ENCODE data around the gene GSTM2. TPM values are rescaled to one million over a fixed set of nuclear protein-coding genes. Genes with fewer than 3 reads are reported as not detected.

GSTM2 gene
- total and polyA plus RNA-seq, 2 experiments from 2014 or later = 78.5 to 117 TPM

- H3K4me1 ChIP-seq (ENCODE audit: low read depth) = no peaks in the 10 kb centered on the region
- peaks cover 6% of the 10 kb centered on the region for H3K36me3 ChIP-seq
- H3K4me3 ChIP-seq = no peak overlapping the region
- no peak overlapping the region for H3K27ac ChIP-seq
- no peaks in the 10 kb centered on the region for H3K9me3 ChIP-seq (ENCODE audit: low read depth)
- TF ChIP-seq CTCF (IDR thresholded peaks at IDR 0.05; ENCODE audit: low read depth, low read length) = no peak
- no peaks in the 10 kb centered on the region for H3K27me3 ChIP-seq
- no peak for DNase-seq (ENCODE audit: low read depth in 1 of 2, low spot score in 1 of 2)
Observed at GRCh38 chr1:109625176-109625575, 42.7 kb upstream of the GSTM2 start.

GRCh38 chr1:109625601-109626560 is 42.0 kb upstream of the GSTM2 start:
- TF ChIP-seq CTCF (IDR thresholded peaks at IDR 0.05; ENCODE audit: low read depth, low read length) = no peak
- no peaks in the 10 kb centered on the region for H3K9me3 ChIP-seq (ENCODE audit: low read depth)
- no peak for DNase-seq (ENCODE audit: low read depth in 1 of 2, low spot score in 1 of 2)
- H3K27me3 ChIP-seq = no peaks in the 10 kb centered on the region
- no peak overlapping the region for H3K27ac ChIP-seq
- H3K4me1 ChIP-seq (ENCODE audit: low read depth) = no peaks in the 10 kb centered on the region
- peaks cover 7% of the 10 kb centered on the region for H3K36me3 ChIP-seq
- H3K4me3 ChIP-seq = no peak overlapping the region

- H3K36me3 ChIP-seq = peaks cover 11% of the 10 kb centered on the region
- no peak overlapping the region for H3K27ac ChIP-seq
- TF ChIP-seq CTCF (IDR thresholded peaks at IDR 0.05; ENCODE audit: low read depth, low read length) = no peak
- no peaks in the 10 kb centered on the region for H3K27me3 ChIP-seq
- no peak overlapping the region for H3K4me3 ChIP-seq
- DNase-seq (ENCODE audit: low read depth in 1 of 2, low spot score in 1 of 2) = no peak
- no peaks in the 10 kb centered on the region for H3K4me1 ChIP-seq (ENCODE audit: low read depth)
- H3K9me3 ChIP-seq (ENCODE audit: low read depth) = no peaks in the 10 kb centered on the region
Observed at GRCh38 chr1:109626682-109627408, 41.0 kb upstream of the GSTM2 start.

- Histone ChIP-seq H3K9me3 (ENCODE audit: low read depth) (no peaks in the 10 kb centered on the region), H3K36me3 (peaks cover 11% of the 10 kb centered on the region), H3K4me3 (no peak overlapping the region), H3K27me3 (no peaks in the 10 kb centered on the region), H3K4me1 (ENCODE audit: low read depth) (no peaks in the 10 kb centered on the region), H3K27ac (no peak overlapping the region)
- no peak for TF ChIP-seq CTCF (IDR thresholded peaks at IDR 0.05; ENCODE audit: low read depth, low read length)
- DNase-seq (ENCODE audit: low read depth in 1 of 2, low spot score in 1 of 2) = no peak
Observed at GRCh38 chr1:109627692-109628399, 40.0 kb upstream of the GSTM2 start.

- Histone ChIP-seq H3K9me3 (ENCODE audit: low read depth) (no peaks in the 10 kb centered on the region), H3K4me1 (ENCODE audit: low read depth) (no peaks in the 10 kb centered on the region), H3K36me3 (peaks cover 11% of the 10 kb centered on the region), H3K4me3 (no peak overlapping the region), H3K27me3 (no peaks in the 10 kb centered on the region), H3K27ac (no peak overlapping the region)
- no peak for DNase-seq (ENCODE audit: low read depth in 1 of 2, low spot score in 1 of 2)
- TF ChIP-seq CTCF (IDR thresholded peaks at IDR 0.05; ENCODE audit: low read depth, low read length) = no peak
Observed at GRCh38 chr1:109628540-109629321, 39.1 kb upstream of the GSTM2 start.
